Memory B cell (primary cell): ENCODE data around the gene LBP.

ENCODE experiments used
- ATAC-seq: fragments of 150-1000 bp; cut with Tn5 transposase; 2 replicates; pipeline ENCODE4 v1.10.0; 2021; ENCODE audit warnings: low read depth, mild to moderate bottlenecking, moderate library complexity
- DNase-seq, 2 donors: peaks; one replicate each; pipeline ENCODE4 v3.0.0; 2022; ENCODE audit warnings: low spot score in 2 of 2
- H3K27ac Mint-ChIP-seq: one replicate; pipeline ENCODE4 v1.8.0; 2022; ENCODE audit warnings: mild to moderate bottlenecking, moderate library complexity, mixed read lengths
- H3K27me3 Mint-ChIP-seq: one replicate; pipeline ENCODE4 v1.8.0; 2022; ENCODE audit warnings: mixed read lengths
- H3K36me3 Mint-ChIP-seq: one replicate; pipeline ENCODE4 v1.8.0; 2022; ENCODE audit warnings: mild to moderate bottlenecking, mixed read lengths
- H3K4me1 Mint-ChIP-seq: one replicate; pipeline ENCODE4 v1.8.0; 2022; ENCODE audit warnings: mixed read lengths
- H3K4me3 Mint-ChIP-seq: one replicate; pipeline ENCODE4 v1.8.0; 2022; ENCODE audit warnings: mild to moderate bottlenecking, moderate library complexity, mixed read lengths
- H3K9me3 Mint-ChIP-seq: one replicate; pipeline ENCODE4 v1.8.0; 2022; ENCODE audit warnings: mixed read lengths

LBP gene

DNA sequence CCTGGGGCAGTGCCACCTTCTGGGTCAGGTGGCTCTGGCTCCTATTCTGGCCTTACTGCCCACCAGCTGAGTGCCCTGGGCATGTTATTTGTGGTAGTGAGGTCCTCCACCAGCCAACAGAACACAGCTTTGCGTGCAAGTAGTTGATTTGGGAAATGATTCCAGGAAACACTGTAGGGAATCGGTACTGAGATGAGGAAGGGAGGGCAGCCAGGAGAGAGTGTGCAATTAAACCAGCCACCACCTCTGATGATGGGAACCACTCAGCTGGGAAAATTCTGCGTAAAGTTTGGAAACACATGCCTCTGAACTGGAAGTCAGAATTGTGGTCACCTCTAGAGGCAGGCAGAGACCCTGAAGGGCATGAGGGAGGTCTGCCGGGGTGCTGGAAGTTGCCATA is 459 bp downstream of the LBP start:
- H3K4me1 Mint-ChIP-seq: no peaks in the 10 kb centered on the region
- no peak for ATAC-seq
- no peak for DNase-seq
- H3K4me3 Mint-ChIP-seq: no peak overlapping the region
- no peak overlapping the region for H3K27ac Mint-ChIP-seq
- no peaks in the 10 kb centered on the region for H3K9me3 Mint-ChIP-seq
- H3K36me3 Mint-ChIP-seq: no peaks in the 10 kb centered on the region
- H3K27me3 Mint-ChIP-seq: peaks cover 7% of the 10 kb centered on the region

DNA sequence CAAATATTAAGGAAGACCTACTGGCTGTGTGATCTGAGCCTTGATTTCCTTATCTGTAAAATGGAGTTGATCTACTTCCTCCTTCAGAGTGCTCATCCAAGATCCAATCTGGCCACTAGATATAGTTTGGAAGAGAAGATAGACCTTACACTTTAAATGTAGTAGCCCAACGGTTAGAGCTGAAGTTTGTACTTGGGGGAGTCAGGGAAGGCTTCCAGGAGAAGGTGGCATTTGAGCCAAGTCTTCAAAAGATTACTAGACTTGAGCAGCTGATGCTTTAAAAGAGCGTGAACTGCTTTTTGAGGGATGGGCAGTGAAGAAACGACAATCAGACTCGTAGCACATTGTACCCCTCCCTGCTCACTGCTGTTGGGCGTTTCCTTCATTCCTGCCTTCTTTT is 3.6 kb downstream of the LBP start:
- H3K36me3 Mint-ChIP-seq: no peaks in the 10 kb centered on the region
- H3K9me3 Mint-ChIP-seq: no peaks in the 10 kb centered on the region
- H3K4me1 Mint-ChIP-seq: no peaks in the 10 kb centered on the region
- H3K27me3 Mint-ChIP-seq: peaks cover 7% of the 10 kb centered on the region
- H3K4me3 Mint-ChIP-seq: no peak overlapping the region
- DNase-seq (no peak), ATAC-seq (no peak)
- H3K27ac Mint-ChIP-seq: no peak overlapping the region

DNA sequence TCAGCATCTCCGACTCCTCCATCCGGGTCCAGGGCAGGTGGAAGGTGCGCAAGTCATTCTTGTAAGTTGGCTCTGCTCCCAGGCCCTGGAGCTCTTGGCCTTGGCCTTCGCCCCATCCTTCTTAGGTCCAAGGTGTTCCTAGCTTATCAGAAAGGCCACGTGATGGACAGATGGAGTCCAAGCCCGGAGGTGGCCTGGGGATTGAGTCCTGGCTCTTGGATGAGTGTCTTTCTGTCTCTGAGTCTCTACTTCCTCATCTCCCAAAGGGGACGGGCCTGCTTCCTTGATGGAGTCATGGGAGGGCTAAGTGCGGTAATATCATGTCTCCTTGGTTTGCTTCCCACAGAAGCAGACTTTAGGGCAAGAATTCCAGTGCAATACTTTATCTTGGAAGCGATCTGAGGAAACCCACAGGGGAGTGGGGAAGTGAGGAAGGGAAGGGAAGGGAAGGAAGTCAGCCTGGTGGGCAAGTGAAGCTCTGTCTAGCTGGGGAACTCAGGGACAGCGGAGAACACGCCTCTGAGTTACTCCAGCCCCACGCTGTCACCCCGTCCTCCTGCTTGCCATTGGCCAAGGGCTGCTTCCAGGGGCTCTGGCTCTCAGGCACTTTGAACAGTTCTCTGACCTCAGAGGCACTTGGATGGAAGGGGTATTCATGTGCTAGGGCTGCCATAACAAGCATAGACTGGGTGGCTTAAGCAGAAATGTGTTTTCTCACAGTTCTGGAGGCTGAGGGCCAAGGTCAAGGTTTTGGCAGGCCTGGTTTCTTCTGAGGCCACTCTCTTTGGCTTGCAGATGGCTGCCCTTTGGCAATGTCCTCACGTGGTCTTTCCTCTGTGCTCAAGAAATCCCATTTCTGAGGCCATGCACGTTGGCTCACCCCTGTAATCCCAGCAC is 4.8 kb downstream of the LBP start:
- no peak for ATAC-seq
- peaks cover 5% of the 10 kb centered on the region for H3K4me1 Mint-ChIP-seq

GRCh38 chr20:38353316-38353715 is 7.0 kb downstream of the LBP start:
- no peak for ATAC-seq
- Mint-ChIP-seq H3K4me1 (peaks cover 9% of the 10 kb centered on the region), H3K36me3 (no peaks in the 10 kb centered on the region), H3K27me3 (peaks cover 3% of the 10 kb centered on the region), H3K4me3 (no peak overlapping the region), H3K9me3 (no peaks in the 10 kb centered on the region), H3K27ac (no peak overlapping the region)
- no peak for DNase-seq

More for the DNA sequence above, 4.8 kb downstream of the LBP start:
- DNase-seq: no peak
- no peaks in the 10 kb centered on the region for H3K9me3 Mint-ChIP-seq
- H3K27me3 Mint-ChIP-seq: peaks cover 6% of the 10 kb centered on the region
- H3K27ac Mint-ChIP-seq: no peak overlapping the region
- no peaks in the 10 kb centered on the region for H3K36me3 Mint-ChIP-seq
- H3K4me3 Mint-ChIP-seq: no peak overlapping the region

GRCh38 chr20:38354227-38354626 is 7.9 kb downstream of the LBP start:
- no peak for ATAC-seq
- Mint-ChIP-seq H3K4me3 (no peak overlapping the region), H3K4me1 (peaks cover 9% of the 10 kb centered on the region), H3K36me3 (no peaks in the 10 kb centered on the region), H3K9me3 (no peaks in the 10 kb centered on the region), H3K27ac (no peak overlapping the region), H3K27me3 (peaks cover 2% of the 10 kb centered on the region)
- no peak for DNase-seq

DNA sequence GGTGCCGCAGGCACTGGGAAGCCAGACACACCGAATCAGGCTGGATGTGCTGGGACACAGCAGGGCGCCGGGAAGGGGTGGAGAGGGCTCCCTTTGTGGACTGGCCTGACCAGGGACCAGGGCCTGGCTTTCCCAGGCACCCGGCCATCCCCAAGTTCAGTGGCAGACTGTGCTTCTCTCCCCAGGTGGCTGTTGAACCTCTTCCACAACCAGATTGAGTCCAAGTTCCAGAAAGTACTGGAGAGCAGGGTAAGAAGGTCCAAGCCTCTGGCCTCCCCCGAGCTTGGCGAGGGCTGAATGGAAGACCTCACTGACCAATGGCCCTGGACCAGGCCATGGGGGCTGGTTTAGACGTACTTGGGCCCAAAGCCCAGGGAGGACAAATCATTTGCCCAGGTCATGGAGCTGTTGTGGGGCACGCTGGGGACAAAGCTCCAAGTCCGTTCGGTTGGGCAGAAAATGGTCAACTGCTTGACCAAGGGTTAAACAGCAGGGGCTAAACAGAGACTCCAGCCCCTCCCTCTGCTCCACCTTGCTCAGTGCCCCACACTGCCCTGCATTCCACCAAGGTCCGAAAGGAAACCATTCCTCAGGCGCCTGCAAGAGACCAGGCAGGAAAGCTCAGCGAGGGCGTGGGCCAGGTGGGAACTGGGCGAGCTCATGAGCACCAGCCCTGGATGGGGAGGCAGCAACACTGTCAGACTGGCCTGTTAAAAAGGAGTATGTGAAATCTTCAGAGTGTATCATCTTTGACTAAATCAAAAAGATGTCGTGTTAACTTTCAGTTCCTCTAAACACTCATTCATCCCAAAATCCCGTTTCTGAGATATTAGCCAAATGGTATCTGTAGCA is 9.1 kb downstream of the LBP start:
- DNase-seq (no peak), ATAC-seq (no peak)
- Mint-ChIP-seq H3K36me3 (no peaks in the 10 kb centered on the region), H3K9me3 (no peaks in the 10 kb centered on the region), H3K27me3 (peaks cover 2% of the 10 kb centered on the region), H3K27ac (no peak overlapping the region), H3K4me1 (peaks cover 9% of the 10 kb centered on the region), H3K4me3 (no peak overlapping the region)

DNA sequence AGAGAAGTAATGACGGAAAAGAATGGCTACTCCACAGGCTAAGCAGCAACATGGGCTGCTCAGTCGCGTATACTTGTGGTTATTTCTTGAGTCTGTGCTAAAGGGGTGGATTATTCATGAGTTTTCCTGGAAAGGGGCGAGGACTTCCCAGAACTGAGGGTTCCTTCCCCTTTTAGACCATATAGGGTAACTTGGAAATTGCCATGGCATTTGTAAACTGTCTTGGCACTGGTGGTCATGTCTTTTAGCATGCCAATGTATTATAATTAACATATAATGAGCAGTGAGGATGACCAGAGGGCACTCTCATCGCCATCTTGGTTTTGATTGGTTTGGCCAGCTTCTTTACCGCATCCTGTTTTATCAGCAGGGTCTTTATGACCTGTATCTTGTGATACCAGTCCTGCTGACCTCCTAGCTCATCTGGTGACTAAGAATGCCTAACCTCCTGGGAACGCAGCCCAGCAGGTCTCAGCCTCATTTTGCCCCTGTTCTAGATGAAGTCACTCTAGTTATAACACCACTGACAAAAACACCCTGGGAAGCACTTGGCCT is 11.4 kb downstream of the LBP start:
- Mint-ChIP-seq H3K27me3 (peaks cover 2% of the 10 kb centered on the region), H3K36me3 (no peaks in the 10 kb centered on the region), H3K9me3 (no peaks in the 10 kb centered on the region), H3K4me1 (peaks cover 9% of the 10 kb centered on the region), H3K27ac (no peak overlapping the region), H3K4me3 (no peak overlapping the region)
- no peak for ATAC-seq
- no peak for DNase-seq

DNA sequence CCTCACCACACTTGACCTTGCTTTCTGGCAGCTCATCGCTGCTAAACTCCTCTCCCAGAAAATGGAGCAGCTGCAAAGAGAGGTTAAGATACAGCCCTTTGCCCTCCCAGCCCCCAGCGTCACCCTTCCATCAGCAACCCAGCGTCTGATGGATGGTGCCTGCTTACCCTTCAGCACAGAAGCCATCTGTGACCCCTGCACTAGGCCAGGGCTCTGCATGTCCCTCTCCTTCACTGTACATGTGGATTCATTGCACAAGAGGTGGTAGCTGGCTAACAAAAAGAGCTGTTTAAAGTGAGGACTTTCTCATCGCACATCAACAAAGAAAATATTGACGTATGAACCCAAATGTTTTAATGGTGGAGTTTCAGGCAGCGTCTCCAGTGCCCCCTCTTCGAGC is 12.3 kb downstream of the LBP start:
- H3K36me3 Mint-ChIP-seq: no peaks in the 10 kb centered on the region
- no peaks in the 10 kb centered on the region for H3K9me3 Mint-ChIP-seq
- no peak overlapping the region for H3K27ac Mint-ChIP-seq
- H3K4me1 Mint-ChIP-seq: peaks cover 9% of the 10 kb centered on the region
- peaks cover 2% of the 10 kb centered on the region for H3K27me3 Mint-ChIP-seq
- DNase-seq (no peak), ATAC-seq (no peak)
- H3K4me3 Mint-ChIP-seq: no peak overlapping the region

DNA sequence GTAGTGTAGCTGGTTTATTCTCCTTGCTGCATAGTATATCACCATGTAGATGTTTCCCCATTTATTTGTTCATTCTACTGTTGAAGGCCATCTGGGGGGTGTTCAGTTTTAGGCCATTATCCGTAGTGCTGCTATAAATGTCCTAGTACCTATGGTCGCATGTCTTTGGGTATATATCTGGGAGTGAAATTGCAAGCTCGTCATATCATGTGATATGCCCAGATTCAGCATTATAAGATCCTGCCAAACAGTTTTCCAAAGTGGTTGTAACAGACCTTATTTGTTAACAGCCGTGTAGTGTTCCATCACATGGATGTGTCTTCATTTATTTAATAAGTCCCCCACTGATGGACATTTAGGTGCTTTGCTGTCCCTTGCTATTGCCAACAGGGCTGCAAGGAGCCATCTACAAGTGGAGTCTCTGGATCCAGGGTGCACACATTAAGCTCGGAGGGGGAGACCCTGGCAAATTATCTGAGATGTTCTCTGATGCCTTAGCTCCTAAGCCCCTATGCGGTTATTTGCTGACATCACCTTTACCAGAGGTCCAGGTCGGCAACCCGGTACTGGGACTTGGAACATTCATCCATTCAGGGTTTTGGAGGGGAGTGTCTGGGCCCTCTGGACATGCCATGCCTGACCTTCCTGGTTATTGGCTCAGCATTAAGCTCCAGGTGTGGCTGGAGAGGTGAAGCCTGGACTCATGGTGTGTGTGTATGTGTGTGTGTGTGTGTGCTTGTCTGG is 16.9 kb downstream of the LBP start:
- Mint-ChIP-seq H3K27me3 (peaks cover 4% of the 10 kb centered on the region), H3K36me3 (no peaks in the 10 kb centered on the region), H3K9me3 (no peaks in the 10 kb centered on the region), H3K4me3 (no peak overlapping the region), H3K4me1 (no peaks in the 10 kb centered on the region), H3K27ac (no peak overlapping the region)
- DNase-seq (no peak), ATAC-seq (no peak)

- ATAC-seq (peak; percentile 67), DNase-seq (no peak)
- no peaks in the 10 kb centered on the region for H3K9me3 Mint-ChIP-seq
- H3K36me3 Mint-ChIP-seq: no peaks in the 10 kb centered on the region
- no peak overlapping the region for H3K27ac Mint-ChIP-seq
- H3K4me3 Mint-ChIP-seq: no peak overlapping the region
- H3K4me1 Mint-ChIP-seq: peaks cover 8% of the 10 kb centered on the region
- H3K27me3 Mint-ChIP-seq: peaks cover 5% of the 10 kb centered on the region
These were observed 23.1 kb downstream of the LBP start for GRCh38 chr20:38369389-38369788.

DNA sequence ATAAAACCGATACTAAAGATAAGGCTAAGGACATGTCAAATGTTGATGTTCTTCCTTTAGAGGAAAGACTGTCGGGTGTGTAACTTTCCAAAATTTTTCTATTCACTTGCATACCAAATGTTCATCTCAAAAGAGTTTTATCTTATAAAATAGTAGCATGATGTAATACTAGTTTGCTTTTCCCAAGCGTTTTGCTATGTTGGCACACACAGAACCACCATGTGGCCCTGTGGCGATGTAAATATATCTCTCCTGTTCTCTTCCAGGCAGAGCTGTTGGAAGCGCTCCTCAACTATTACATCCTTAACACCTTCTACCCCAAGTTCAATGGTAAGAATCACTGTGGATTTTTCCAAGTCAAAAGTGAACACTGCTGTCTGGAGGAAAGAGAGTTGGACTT is 26.5 kb downstream of the LBP start:
- Mint-ChIP-seq H3K27me3 (peaks cover 2% of the 10 kb centered on the region), H3K9me3 (no peaks in the 10 kb centered on the region)
- no peak for ATAC-seq

DNA sequence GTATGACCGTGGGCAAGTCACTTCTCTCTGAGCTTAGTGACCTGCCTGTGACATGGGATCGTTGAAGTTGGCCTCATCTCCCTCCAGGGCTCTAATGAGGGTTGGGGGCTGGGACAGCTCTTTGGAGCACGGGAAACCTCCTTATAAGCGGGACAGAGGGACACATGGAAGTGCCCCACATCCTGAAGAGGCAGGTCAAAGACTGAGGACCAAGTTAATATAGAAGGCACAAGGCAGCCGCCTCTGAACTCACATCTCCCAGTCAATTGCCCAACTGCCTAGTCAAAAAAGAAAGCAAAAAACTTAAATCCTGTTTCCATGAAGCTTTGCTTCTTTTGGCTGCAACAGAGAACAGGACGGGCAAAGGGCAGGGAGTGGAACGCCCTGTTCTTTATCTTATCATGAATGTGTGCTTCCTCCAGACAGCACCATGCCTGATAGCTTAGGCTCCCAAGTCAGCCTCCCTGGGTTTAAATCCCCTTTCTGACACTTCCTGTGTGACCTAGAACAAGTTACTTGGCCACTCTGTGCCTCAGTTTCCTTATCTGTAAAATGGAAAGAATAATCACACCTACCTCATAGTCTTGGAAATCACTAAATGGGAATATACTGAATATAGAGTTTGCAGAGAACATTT is 27.1 kb downstream of the LBP start:
- Mint-ChIP-seq H3K27ac (no peak overlapping the region), H3K36me3 (no peaks in the 10 kb centered on the region), H3K27me3 (peaks cover 2% of the 10 kb centered on the region), H3K4me1 (peaks cover 8% of the 10 kb centered on the region), H3K9me3 (no peaks in the 10 kb centered on the region), H3K4me3 (no peak overlapping the region)
- DNase-seq (no peak), ATAC-seq (no peak)

More for the DNA sequence above, 26.5 kb downstream of the LBP start:
- peaks cover 8% of the 10 kb centered on the region for H3K4me1 Mint-ChIP-seq
- no peak for DNase-seq
- H3K36me3 Mint-ChIP-seq: no peaks in the 10 kb centered on the region
- H3K27ac Mint-ChIP-seq: no peak overlapping the region
- no peak overlapping the region for H3K4me3 Mint-ChIP-seq

DNA sequence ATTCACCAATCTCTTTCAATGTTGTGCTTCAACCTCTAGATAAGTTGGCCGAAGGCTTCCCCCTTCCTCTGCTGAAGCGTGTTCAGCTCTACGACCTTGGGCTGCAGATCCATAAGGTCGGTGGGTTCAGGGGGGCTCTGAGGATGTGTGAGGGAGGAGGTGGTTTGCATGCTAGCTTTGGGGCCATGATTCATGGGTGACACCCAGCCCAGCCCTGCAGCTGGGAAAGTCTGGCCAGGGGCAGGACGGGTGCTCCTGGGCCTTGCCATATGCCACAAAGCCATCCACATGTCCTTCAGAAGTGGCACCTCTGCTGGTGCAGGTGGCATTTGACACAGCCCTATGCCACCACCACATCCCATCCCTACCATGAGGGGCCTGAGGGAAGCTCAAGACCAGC is 27.6 kb downstream of the LBP start:
- no peak for DNase-seq
- Mint-ChIP-seq H3K9me3 (no peaks in the 10 kb centered on the region), H3K27ac (no peak overlapping the region), H3K36me3 (no peaks in the 10 kb centered on the region), H3K4me3 (no peak overlapping the region), H3K27me3 (peaks cover 2% of the 10 kb centered on the region), H3K4me1 (peaks cover 8% of the 10 kb centered on the region)
- no peak for ATAC-seq
